Transverse colon (tissue), 4 donors: ENCODE data around the gene FGF22.

Experiments used
- CTCF ChIP-seq, 5 experiments: fragments of 200-600 bp in 3 of 5; fragments of 450-650 bp in 2 of 5; sonication (generic) in 3 of 5; IDR thresholded peaks; 1 replicate in 2 of 5; 2 replicates in 3 of 5; pipeline ENCODE4 v1.5.1; 2016 to 2017; ENCODE audit warnings: antibody characterized with exemption in 5 of 5, inconsistent platforms in 3 of 5, mild to moderate bottlenecking in 2 of 5, moderate library complexity in 1 of 5
- EP300 ChIP-seq: sonication (generic); formaldehyde crosslinking; IDR thresholded peaks from one replicate; pipeline ENCODE4 v1.6.1; 2017; ENCODE audit warnings: antibody characterized with exemption, low read depth
- POLR2A ChIP-seq: fragments of 450-650 bp; IDR thresholded peaks from one replicate; pipeline ENCODE4 v1.6.1; 2016; ENCODE audit warnings: antibody characterized with exemption, mild to moderate bottlenecking, moderate library complexity
- POLR2AphosphoS5 ChIP-seq, 3 donors: sonication (generic); formaldehyde crosslinking; IDR thresholded peaks; one replicate each; pipeline ENCODE4 v1.6.1; 2016; ENCODE audit warnings: antibody characterized with exemption in 3 of 3

- no peak for TF ChIP-seq CTCF (IDR thresholded peaks at IDR 0.05)
- no peak for TF ChIP-seq POLR2A
- no peak for TF ChIP-seq EP300
- no peak for TF ChIP-seq POLR2AphosphoS5 (IDR thresholded peaks at IDR 0.05)
These were observed 17.9 kb downstream of the FGF22 start for GRCh38 chr19:657611-658010.
